Type B pancreatic cell (in vitro differentiated cells): ENCODE results near the gene CCDC9. TPM values are rescaled to one million over a fixed set of nuclear protein-coding genes. Genes with fewer than 3 reads are reported as not detected.
A peak's percentile ranks its signal among the peaks of the same experiment; 100 is the strongest.

Experiments used
- DNase-seq: peaks from one replicate; pipeline ENCODE4 v3.0.0; 2021; ENCODE audit warnings: mixed read lengths; ENCODE audit not compliant: unreplicated experiment; ENCODE audit errors: extremely low spot score
- H3K27ac Mint-ChIP-seq: 2 replicates; pipeline ENCODE4 v1.8.0; 2021; ENCODE audit warnings: mild to moderate bottlenecking, mixed read lengths
- H3K27me3 Mint-ChIP-seq: 2 replicates; pipeline ENCODE4 v1.8.0; 2021; ENCODE audit warnings: mixed read lengths
- H3K36me3 Mint-ChIP-seq: 2 replicates; pipeline ENCODE4 v1.8.0; 2021; ENCODE audit warnings: mixed read lengths
- H3K4me1 Mint-ChIP-seq: one replicate; pipeline ENCODE4 v1.8.0; 2021; ENCODE audit warnings: mixed read lengths; ENCODE audit not compliant: unreplicated experiment
- H3K4me3 Mint-ChIP-seq: 2 replicates; pipeline ENCODE4 v1.8.0; 2021; ENCODE audit warnings: mild to moderate bottlenecking, mixed read lengths
- H3K9me3 Mint-ChIP-seq: 2 replicates; pipeline ENCODE4 v1.8.0; 2021; ENCODE audit warnings: mixed read lengths
- total RNA-seq: library from RNA; stranded (reverse); gene quantifications from 2 replicates; pipeline ENCODE4 v1.2.1, GENCODE V29; 2021; ENCODE audit warnings: low replicate concordance
- TF ChIP-seq, protein P1 (sequence below): fragments of 200-600 bp; sonication (generic); conservative IDR thresholded peaks from 2 replicates; pipeline ENCODE4 v1.5.0; 2021; ENCODE audit warnings: antibody characterized with exemption, mild to moderate bottlenecking

Gene CCDC9
- total RNA-seq, 1 donor from 2014 or later = 22.4 TPM

GRCh38 chr19:47240556-47240955 is 15.8 kb upstream of the CCDC9 start:
- no peaks in the 10 kb centered on the region for H3K36me3 Mint-ChIP-seq
- peaks cover 4% of the 10 kb centered on the region for H3K4me1 Mint-ChIP-seq
- no peak overlapping the region for H3K27ac Mint-ChIP-seq

DNA sequence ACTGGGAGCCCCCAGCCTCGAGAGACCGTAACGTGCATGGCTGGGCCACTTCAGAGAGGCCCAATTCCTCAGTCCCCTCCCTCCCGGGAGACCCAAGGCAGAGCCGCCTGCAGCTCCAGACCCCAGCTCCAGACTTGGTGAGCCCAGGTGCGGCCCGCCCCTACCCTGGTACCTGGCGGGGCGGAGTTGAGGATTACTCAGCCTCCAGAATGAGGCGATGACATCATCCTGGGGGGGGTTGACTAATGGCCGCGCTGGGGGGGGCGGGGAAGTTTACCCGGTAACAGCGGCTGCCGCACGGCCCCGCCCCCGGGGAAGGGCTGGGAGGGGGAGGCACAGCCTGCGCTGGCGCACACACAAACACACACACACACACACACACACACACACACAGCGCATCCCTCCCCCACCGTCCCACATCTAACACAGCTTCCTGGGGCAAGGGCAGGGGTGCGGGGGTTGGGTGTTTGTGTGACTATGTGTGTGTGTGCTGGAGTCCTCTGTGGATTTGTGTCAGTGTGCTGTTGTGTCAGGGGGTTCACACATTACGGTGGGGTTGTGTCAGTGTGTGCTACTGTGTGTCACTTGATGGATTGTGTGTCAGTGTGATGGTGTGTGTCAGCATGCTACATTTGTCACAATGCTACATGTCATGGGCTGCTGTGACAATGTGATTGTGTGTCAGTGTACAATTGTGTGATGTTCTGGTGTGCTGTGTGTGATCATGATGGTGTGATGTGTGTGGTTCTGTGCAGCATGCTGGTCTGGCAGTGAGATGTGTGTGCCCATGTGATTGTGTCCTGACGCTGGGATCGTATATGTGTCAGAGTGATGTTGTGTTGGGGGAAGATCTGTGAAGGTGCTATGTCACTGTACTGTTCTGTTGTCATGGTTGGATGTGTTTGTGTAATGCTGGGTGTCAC is 15.1 kb upstream of the CCDC9 start:
- Mint-ChIP-seq H3K27ac (no peak overlapping the region), H3K9me3 (no peaks in the 10 kb centered on the region), H3K36me3 (no peaks in the 10 kb centered on the region), H3K4me1 (peaks cover 4% of the 10 kb centered on the region), H3K27me3 (peaks cover 19% of the 10 kb centered on the region), H3K4me3 (no peak overlapping the region)
- TF ChIP-seq, protein P1, sequence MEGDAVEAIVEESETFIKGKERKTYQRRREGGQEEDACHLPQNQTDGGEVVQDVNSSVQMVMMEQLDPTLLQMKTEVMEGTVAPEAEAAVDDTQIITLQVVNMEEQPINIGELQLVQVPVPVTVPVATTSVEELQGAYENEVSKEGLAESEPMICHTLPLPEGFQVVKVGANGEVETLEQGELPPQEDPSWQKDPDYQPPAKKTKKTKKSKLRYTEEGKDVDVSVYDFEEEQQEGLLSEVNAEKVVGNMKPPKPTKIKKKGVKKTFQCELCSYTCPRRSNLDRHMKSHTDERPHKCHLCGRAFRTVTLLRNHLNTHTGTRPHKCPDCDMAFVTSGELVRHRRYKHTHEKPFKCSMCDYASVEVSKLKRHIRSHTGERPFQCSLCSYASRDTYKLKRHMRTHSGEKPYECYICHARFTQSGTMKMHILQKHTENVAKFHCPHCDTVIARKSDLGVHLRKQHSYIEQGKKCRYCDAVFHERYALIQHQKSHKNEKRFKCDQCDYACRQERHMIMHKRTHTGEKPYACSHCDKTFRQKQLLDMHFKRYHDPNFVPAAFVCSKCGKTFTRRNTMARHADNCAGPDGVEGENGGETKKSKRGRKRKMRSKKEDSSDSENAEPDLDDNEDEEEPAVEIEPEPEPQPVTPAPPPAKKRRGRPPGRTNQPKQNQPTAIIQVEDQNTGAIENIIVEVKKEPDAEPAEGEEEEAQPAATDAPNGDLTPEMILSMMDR = no peak
- DNase-seq = no peak

More at GRCh38 chr19:47240556-47240955, 15.8 kb upstream of the CCDC9 start:
- Mint-ChIP-seq H3K27me3 (peaks cover 22% of the 10 kb centered on the region), H3K9me3 (no peaks in the 10 kb centered on the region), H3K4me3 (peak overlapping the region; percentile 58)
- DNase-seq = no peak
- TF ChIP-seq, protein P1 = no peak

DNA sequence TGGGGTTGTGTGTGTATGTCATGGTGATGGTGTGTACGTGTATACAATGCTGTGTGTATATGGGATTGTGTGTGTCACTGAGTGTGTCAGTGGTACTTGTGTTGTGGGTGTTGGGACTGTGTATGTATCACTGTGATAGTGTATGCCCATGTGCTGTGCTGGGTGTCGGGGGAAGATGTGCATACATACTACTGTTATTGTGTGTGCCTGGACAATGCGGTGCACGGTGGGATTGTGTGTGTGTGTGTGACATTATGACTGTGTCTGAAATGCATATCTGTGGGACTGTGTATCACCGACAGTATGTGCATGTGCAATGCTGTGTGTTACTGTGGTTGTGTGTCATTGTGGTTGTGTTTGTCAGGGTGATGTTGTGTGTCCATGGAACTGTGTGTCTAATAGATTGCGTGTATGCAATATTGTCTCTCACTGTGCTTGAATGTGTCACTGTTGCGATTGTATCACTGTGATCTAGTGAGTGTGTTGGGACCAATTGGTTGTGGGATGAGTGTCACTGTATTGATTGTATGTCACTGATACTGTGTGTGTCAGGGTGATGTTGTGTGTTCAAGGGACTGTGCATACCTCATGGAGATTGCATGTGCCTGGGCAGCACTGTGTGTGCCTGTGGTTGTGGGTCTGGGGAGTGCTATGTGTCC is 14.3 kb upstream of the CCDC9 start:
- Mint-ChIP-seq H3K27ac (no peak overlapping the region), H3K9me3 (no peaks in the 10 kb centered on the region), H3K27me3 (peaks cover 19% of the 10 kb centered on the region), H3K4me3 (no peak overlapping the region), H3K4me1 (peaks cover 4% of the 10 kb centered on the region), H3K36me3 (no peaks in the 10 kb centered on the region)
- TF ChIP-seq, protein P1 = no peak
- DNase-seq = no peak

DNA sequence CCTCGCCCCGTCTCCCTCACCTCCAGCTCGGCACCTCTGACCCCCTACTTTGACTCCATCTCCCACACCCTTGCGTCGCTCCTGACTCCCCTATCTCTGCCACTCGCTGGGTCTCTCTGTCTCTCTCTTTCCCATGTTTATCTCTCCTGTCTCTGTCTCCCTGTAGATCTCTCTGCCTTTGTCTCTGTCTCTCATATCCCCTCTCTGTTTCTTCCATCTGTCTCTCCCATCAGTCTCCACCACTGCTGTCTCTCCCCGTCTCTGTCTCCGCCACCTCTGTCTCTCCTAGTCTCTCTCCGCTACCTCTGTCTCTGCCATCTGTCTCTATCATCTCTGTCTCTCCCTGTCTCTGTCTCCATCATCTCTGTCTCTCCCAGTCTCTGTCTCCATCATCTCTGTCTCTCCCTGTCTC is 13.0 kb upstream of the CCDC9 start:
- TF ChIP-seq, protein P1 = no peak
- Mint-ChIP-seq H3K36me3 (no peaks in the 10 kb centered on the region), H3K27me3 (peaks cover 21% of the 10 kb centered on the region)

DNA sequence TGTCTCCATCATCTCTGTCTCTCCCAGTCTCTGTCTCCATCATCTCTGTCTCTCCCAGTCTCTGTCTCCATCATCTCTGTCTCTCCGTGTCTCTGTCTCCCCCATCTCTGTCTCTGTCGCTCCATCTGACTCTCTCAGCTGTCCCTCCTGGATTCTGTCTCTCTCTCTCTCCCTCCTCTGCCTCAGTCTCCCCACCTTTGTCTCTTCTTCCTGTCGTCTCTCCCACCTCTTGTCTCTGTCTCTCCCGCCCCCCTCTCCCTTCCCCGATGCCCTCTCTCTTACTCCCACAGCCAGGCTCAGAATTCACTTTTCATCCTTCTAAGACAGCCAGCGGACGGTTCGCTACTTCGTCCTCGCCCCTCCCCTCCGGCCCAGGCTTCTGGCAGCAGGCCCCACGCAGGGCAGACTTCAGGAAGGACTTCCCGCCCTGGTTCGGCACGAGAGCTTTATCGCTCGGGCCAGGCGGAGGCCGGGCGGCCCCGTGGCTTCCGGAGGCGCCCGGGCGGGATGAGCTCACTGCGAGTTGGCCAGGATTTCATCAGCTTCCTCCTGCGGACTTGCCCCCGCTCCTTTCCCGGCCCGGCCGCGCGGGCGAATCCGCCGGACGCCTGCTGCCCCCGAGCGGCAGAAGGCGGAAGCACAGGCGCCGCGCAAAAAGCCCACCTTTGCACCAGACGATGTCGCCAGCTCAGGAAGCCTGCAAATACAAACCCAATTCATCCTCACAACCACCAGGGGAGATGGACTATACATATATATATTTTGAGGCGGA is 12.4 kb upstream of the CCDC9 start:
- H3K27ac Mint-ChIP-seq = no peak overlapping the region
- TF ChIP-seq, protein P1 = peak; percentile 99
- peak; percentile 98 for DNase-seq
- H3K9me3 Mint-ChIP-seq = no peaks in the 10 kb centered on the region
- peaks cover 7% of the 10 kb centered on the region for H3K4me1 Mint-ChIP-seq
- peaks cover 18% of the 10 kb centered on the region for H3K27me3 Mint-ChIP-seq
- H3K4me3 Mint-ChIP-seq = peak overlapping the region; percentile 81
- no peaks in the 10 kb centered on the region for H3K36me3 Mint-ChIP-seq

More for the DNA sequence above, 13.0 kb upstream of the CCDC9 start:
- no peak for DNase-seq
- H3K4me3 Mint-ChIP-seq = peak overlapping the region; percentile 66
- H3K27ac Mint-ChIP-seq = no peak overlapping the region
- peaks cover 9% of the 10 kb centered on the region for H3K4me1 Mint-ChIP-seq
- no peaks in the 10 kb centered on the region for H3K9me3 Mint-ChIP-seq
